ENCODE data around the gene PAGE5.

GRCh38 chrX:55253528-55253927 lies 33.4 kb downstream of the PAGE5 start:
- TF ChIP-seq CTCF (conservative IDR thresholded peaks at IDR 0.05; ENCODE audit: low read depth, low read length) (no peak), EZH2 (IDR thresholded peaks at IDR 0.05; ENCODE audit: borderline replicate concordance, low read depth, low read length, poor library complexity, severe bottlenecking) (no peak)
